MM.1S (cell line): Measurements from ENCODE around the gene MRPL20.

Experiments
- DNase-seq: peaks from one replicate; pipeline ENCODE4 v3.0.0-alpha.2; 2015
- H2AFZ ChIP-seq: fragments of 300-600 bp; sonication (generic); 2 replicates; pipeline ENCODE4 v1.6.0; 2016; ENCODE audit warnings: antibody characterized with exemption, low read length
- H3F3A ChIP-seq: fragments of 300-600 bp; sonication (generic); 2 replicates; pipeline ENCODE4 v1.6.1; 2016; ENCODE audit warnings: mild to moderate bottlenecking, antibody characterized with exemption, low read length, moderate library complexity, mixed read lengths; ENCODE audit not compliant: insufficient read depth
- H3K27ac ChIP-seq: fragments of 300-600 bp; sonication (generic); 2 replicates; pipeline ENCODE4 v1.5.1; 2016; ENCODE audit warnings: mild to moderate bottlenecking, low read length
- H3K27me3 ChIP-seq: fragments of 300-600 bp; sonication (generic); replicated peaks from 2 replicates; pipeline ENCODE4 v1.6.0; 2016; ENCODE audit warnings: low read length; ENCODE audit not compliant: insufficient read depth
- H3K36me3 ChIP-seq: fragments of 300-600 bp; sonication (generic); replicated peaks from 2 replicates; pipeline ENCODE4 v1.6.1; 2016; ENCODE audit warnings: mild to moderate bottlenecking, low read length, mixed read lengths; ENCODE audit not compliant: insufficient read depth
- H3K4me1 ChIP-seq: fragments of 300-600 bp; sonication (generic); 2 replicates; pipeline ENCODE4 v1.6.1; 2016; ENCODE audit warnings: low read length, mixed read lengths
- H3K4me2 ChIP-seq: fragments of 300-600 bp; sonication (generic); 2 replicates; pipeline ENCODE4 v1.6.0; 2016; ENCODE audit warnings: low read depth, low read length
- H3K4me3 ChIP-seq: fragments of 300-600 bp; sonication (generic); 2 replicates; pipeline ENCODE4 v1.5.1; 2016; ENCODE audit warnings: low read length, mixed read lengths
- H3K79me2 ChIP-seq: fragments of 300-600 bp; sonication (generic); 2 replicates; pipeline ENCODE4 v1.6.1; 2016; ENCODE audit warnings: mixed run types, low read length, mixed read lengths
- H3K9ac ChIP-seq: fragments of 300-600 bp; sonication (generic); 2 replicates; pipeline ENCODE4 v1.6.1; 2016; ENCODE audit warnings: low read length, mixed read lengths
- H3K9me2 ChIP-seq: fragments of 300-600 bp; sonication (generic); replicated peaks from 2 replicates; pipeline ENCODE4 v1.6.1; 2016; ENCODE audit warnings: mild to moderate bottlenecking, low read length, mixed read lengths; ENCODE audit not compliant: insufficient read depth
- H3K9me3 ChIP-seq: fragments of 300-600 bp; sonication (generic); replicated peaks from 2 replicates; pipeline ENCODE4 v1.6.1; 2016; ENCODE audit warnings: mild to moderate bottlenecking, low read length, mixed read lengths; ENCODE audit not compliant: insufficient read depth
- H4K20me1 ChIP-seq: fragments of 300-600 bp; sonication (generic); 2 replicates; pipeline ENCODE4 v1.6.1; 2016; ENCODE audit warnings: mild to moderate bottlenecking, low read length, moderate library complexity, mixed read lengths; ENCODE audit not compliant: insufficient read depth
- EZH2 ChIP-seq: fragments of 300-600 bp; sonication (generic); optimal IDR thresholded peaks from 2 replicates; pipeline ENCODE3; 2017; ENCODE audit warnings: low read depth, mild to moderate bottlenecking, antibody characterized with exemption, low read length, mixed read lengths
- EZH2phosphoT487 ChIP-seq: fragments of 300-600 bp; sonication (generic); IDR thresholded peaks from 2 replicates; pipeline ENCODE4 v1.6.1; 2018; ENCODE audit warnings: antibody characterized with exemption, low read length
- TF ChIP-seq, protein P1 (sequence below): fragments of 300-600 bp; sonication (generic); IDR thresholded peaks from 2 replicates; pipeline ENCODE4 v1.5.1; 2016; ENCODE audit warnings: antibody characterized with exemption, low read length, mixed read lengths

Gene MRPL20

DNA sequence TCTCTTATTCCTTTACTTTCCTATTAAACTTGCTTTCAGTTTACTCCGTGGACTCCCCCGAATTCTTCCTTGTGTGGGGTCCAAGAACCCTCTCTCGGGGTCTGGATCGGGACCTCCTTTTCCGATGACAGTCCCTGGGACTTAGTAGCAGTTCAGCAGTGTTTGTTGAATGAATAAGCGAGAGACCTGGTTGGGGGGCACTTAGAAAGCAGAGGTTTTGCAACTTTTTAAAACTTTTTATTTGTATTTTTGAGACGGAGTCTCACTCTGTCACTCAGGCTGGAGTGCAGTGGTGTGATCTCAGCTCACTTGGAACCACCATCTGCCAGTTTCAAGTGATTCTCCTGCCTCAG lies 16.1 kb upstream of the MRPL20 start:
- H3K27me3 ChIP-seq, result peaks cover 24% of the 10 kb centered on the region
- TF ChIP-seq EZH2 (no peak), EZH2phosphoT487 (no peak)
- TF ChIP-seq, protein P1, sequence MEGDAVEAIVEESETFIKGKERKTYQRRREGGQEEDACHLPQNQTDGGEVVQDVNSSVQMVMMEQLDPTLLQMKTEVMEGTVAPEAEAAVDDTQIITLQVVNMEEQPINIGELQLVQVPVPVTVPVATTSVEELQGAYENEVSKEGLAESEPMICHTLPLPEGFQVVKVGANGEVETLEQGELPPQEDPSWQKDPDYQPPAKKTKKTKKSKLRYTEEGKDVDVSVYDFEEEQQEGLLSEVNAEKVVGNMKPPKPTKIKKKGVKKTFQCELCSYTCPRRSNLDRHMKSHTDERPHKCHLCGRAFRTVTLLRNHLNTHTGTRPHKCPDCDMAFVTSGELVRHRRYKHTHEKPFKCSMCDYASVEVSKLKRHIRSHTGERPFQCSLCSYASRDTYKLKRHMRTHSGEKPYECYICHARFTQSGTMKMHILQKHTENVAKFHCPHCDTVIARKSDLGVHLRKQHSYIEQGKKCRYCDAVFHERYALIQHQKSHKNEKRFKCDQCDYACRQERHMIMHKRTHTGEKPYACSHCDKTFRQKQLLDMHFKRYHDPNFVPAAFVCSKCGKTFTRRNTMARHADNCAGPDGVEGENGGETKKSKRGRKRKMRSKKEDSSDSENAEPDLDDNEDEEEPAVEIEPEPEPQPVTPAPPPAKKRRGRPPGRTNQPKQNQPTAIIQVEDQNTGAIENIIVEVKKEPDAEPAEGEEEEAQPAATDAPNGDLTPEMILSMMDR, result no peak
- H3K27ac ChIP-seq, result no peak overlapping the region
- H3K4me2 ChIP-seq, result no peak overlapping the region
- no peak overlapping the region for H3K4me3 ChIP-seq
- H3K36me3 ChIP-seq, result no peaks in the 10 kb centered on the region
- no peak overlapping the region for H2AFZ ChIP-seq
- DNase-seq, result no peak
- H3K79me2 ChIP-seq, result no peaks in the 10 kb centered on the region
- H3K9me2 ChIP-seq, result no peaks in the 10 kb centered on the region
- no peaks in the 10 kb centered on the region for H3F3A ChIP-seq
- H3K4me1 ChIP-seq, result 0 out of 2 replicates have a peak, but pooled peaks cover 2% of the 10 kb centered on the region
- H3K9me3 ChIP-seq, result no peaks in the 10 kb centered on the region
- H4K20me1 ChIP-seq, result no peaks in the 10 kb centered on the region
- H3K9ac ChIP-seq, result no peak overlapping the region

DNA sequence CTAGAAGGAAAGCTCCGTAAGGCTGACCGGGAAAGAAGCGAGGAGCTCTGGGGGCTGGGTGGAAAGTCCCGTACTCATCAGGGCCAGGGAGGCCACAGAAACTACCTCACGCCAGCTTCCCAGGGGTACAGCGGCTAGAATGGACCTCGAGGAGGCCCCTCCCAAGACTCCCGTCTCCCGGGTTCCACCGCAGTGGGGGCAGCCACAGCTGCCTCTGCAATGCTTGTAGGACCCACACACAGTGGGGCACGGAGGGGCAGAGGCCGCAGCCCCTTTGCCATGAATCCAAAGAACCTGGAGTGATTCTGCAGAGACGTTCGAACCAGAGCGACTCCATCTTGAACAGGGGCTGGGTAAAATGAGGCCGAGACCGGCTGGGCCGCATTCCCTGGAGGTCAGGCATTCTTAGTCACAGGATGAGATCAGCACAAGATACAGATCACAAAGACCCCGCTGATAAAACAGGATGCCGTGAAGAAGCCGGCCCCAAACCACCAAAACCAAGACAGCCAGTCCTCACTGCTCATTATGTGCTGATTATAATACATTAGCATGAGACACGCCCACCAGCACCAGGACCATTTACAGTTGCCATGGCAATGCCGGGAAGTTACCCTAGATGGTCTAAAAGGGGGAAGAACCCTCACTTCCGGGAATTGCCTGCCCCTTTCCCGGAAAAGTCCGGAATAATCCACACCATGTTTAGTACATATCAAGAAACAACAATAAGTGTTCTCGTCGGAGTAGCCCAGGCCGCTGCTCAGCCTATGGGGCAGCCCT lies 15.6 kb upstream of the MRPL20 start:
- Histone ChIP-seq H4K20me1 (no peaks in the 10 kb centered on the region), H3K36me3 (no peaks in the 10 kb centered on the region), H3K9me3 (no peaks in the 10 kb centered on the region), H3K9ac (no peak overlapping the region), H3K79me2 (no peaks in the 10 kb centered on the region), H3K9me2 (no peaks in the 10 kb centered on the region), H3K4me2 (no peak overlapping the region), H3K4me3 (no peak overlapping the region), H3K27me3 (peaks cover 22% of the 10 kb centered on the region), H3K27ac (no peak overlapping the region), H3K4me1 (peaks cover 7% of the 10 kb centered on the region), H3F3A (no peaks in the 10 kb centered on the region), H2AFZ (no peak overlapping the region)
- TF ChIP-seq, protein P1, result no peak
- TF ChIP-seq EZH2 (no peak), EZH2phosphoT487 (no peak)
- no peak for DNase-seq

DNA sequence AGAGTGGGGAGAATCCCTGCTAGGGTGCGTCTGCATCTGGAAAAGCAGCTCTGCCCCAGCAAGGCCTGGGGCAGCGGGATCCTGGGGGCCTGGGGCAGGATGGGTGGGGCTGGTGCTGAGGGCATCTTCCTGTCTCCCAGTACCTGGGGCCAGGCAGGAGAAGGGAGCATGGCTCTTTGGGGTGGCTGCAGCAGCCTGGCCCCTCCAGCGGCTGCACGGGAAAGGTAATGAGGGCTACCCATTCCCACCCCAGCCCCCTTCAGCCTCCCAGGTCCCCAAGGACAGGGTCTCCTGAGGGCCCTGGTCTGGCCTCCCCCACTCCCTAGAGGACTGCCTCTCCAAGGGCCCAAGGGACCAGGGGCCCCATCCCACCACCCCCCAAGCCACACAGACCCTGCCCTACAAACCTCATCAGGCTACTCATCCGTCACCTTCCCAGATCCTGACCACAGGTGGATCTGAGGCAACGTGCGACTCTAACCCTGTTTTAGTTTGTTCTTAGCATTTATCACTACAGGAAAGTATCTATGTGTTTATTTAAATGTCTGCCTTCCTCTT lies 14.9 kb upstream of the MRPL20 start:
- no peak overlapping the region for H3K4me2 ChIP-seq

More for the DNA sequence above, 14.9 kb upstream of the MRPL20 start:
- Histone ChIP-seq H4K20me1 (no peaks in the 10 kb centered on the region), H2AFZ (no peak overlapping the region), H3F3A (no peaks in the 10 kb centered on the region), H3K4me3 (no peak overlapping the region), H3K9me2 (no peaks in the 10 kb centered on the region), H3K9me3 (no peaks in the 10 kb centered on the region), H3K79me2 (no peaks in the 10 kb centered on the region), H3K27me3 (peaks cover 22% of the 10 kb centered on the region), H3K4me1 (peaks cover 8% of the 10 kb centered on the region), H3K27ac (no peak overlapping the region), H3K9ac (no peak overlapping the region), H3K36me3 (no peaks in the 10 kb centered on the region)
- TF ChIP-seq EZH2 (no peak), EZH2phosphoT487 (no peak)
- TF ChIP-seq, protein P1, result no peak
- no peak for DNase-seq
